GM18505 (cell line): ENCODE results near the gene ATG4D.
"Not testable (repeated sequence)": the region's sequence is repeated elsewhere in the genome, so short reads cannot be mapped to it uniquely, and the experiment has no call there.

Experiments
- ATAC-seq: cut with Tn5 transposase; IDR thresholded peaks from one replicate; pipeline ENCODE4 v1.9.1; 2021; ENCODE audit not compliant: unreplicated experiment
- POLR2A ChIP-seq: IDR thresholded peaks from 4 replicates; pipeline ENCODE4 v1.6.1; 2011; ENCODE audit warnings: borderline replicate concordance; ENCODE audit not compliant: insufficient read depth, insufficient read length; ENCODE audit errors: extremely low read depth

ATG4D gene

GRCh38 chr19:10532457-10532856 is 11.2 kb upstream of the ATG4D start:
- ATAC-seq = no peak
- no peak for TF ChIP-seq POLR2A

- ATAC-seq = no peak
- TF ChIP-seq POLR2A = no peak
Observed at GRCh38 chr19:10533646-10534386, 9.9 kb upstream of the ATG4D start.

GRCh38 chr19:10535613-10536012 is 8.1 kb upstream of the ATG4D start:
- ATAC-seq = no peak

GRCh38 chr19:10537668-10538067 is 6.0 kb upstream of the ATG4D start:
- no peak for ATAC-seq
- TF ChIP-seq POLR2A = no peak

More at GRCh38 chr19:10535613-10536012, 8.1 kb upstream of the ATG4D start:
- no peak for TF ChIP-seq POLR2A

GRCh38 chr19:10538204-10538983 is 5.3 kb upstream of the ATG4D start:
- TF ChIP-seq POLR2A = no peak
- no peak for ATAC-seq

- not testable (repeated sequence) for ATAC-seq
Observed at GRCh38 chr19:10539016-10539415, 4.7 kb upstream of the ATG4D start.

- TF ChIP-seq POLR2A = no peak
- no peak for ATAC-seq
Observed at GRCh38 chr19:10543059-10543419, 665 bp upstream of the ATG4D start.

- ATAC-seq = peak; percentile 11
Observed at GRCh38 chr19:10544242-10544752, 593 bp downstream of the ATG4D start.

GRCh38 chr19:10544753-10545251 is 1.1 kb downstream of the ATG4D start:
- ATAC-seq = no peak
- no peak for TF ChIP-seq POLR2A

More at GRCh38 chr19:10544242-10544752, 593 bp downstream of the ATG4D start:
- TF ChIP-seq POLR2A = no peak

GRCh38 chr19:10546817-10547216 is 3.1 kb downstream of the ATG4D start:
- no peak for TF ChIP-seq POLR2A
- ATAC-seq = no peak

- ATAC-seq = no peak
- no peak for TF ChIP-seq POLR2A
Observed at GRCh38 chr19:10548746-10549276, 5.1 kb downstream of the ATG4D start.

GRCh38 chr19:10549733-10550132 is 6.0 kb downstream of the ATG4D start:
- no peak for ATAC-seq
- no peak for TF ChIP-seq POLR2A

GRCh38 chr19:10550336-10550735 is 6.6 kb downstream of the ATG4D start:
- TF ChIP-seq POLR2A = no peak
- ATAC-seq = no peak

GRCh38 chr19:10551006-10551405 is 7.3 kb downstream of the ATG4D start:
- ATAC-seq = not testable (repeated sequence)
